ENCODE measurements around the gene HNRNPA2B1. TPM values are rescaled to one million over a fixed set of nuclear protein-coding genes. Genes with fewer than 3 reads are reported as not detected.
"Not testable (repeated sequence)": the region's sequence is repeated elsewhere in the genome, so short reads cannot be mapped to it uniquely, and the experiment has no call there.

HNRNPA2B1 gene
- total RNA-seq, 1 donor from 2014 or later = 240 TPM

GRCh38 chr7:26166684-26167266 is 33.8 kb downstream of the HNRNPA2B1 start:
- no peak for DNase-seq (ENCODE audit: low read depth)

GRCh38 chr7:26165950-26166683 is 34.4 kb downstream of the HNRNPA2B1 start:
- no peak for DNase-seq (ENCODE audit: low read depth)

- not testable (repeated sequence) for DNase-seq (ENCODE audit: low read depth)
Observed at GRCh38 chr7:26163804-26164203, 36.7 kb downstream of the HNRNPA2B1 start.

- peak; percentile 65 for DNase-seq (ENCODE audit: low read depth)
Observed at GRCh38 chr7:26162431-26162830, 38.1 kb downstream of the HNRNPA2B1 start.

- no peak for DNase-seq (ENCODE audit: low read depth)
Observed at GRCh38 chr7:26160896-26161295, 39.6 kb downstream of the HNRNPA2B1 start.

- no peak for DNase-seq (ENCODE audit: low read depth)
Observed at GRCh38 chr7:26159243-26159642, 41.3 kb downstream of the HNRNPA2B1 start.

GRCh38 chr7:26157520-26158105 is 42.9 kb downstream of the HNRNPA2B1 start:
- DNase-seq (ENCODE audit: low read depth) = no peak

- DNase-seq (ENCODE audit: low read depth) = peak; percentile 76
Observed at GRCh38 chr7:26156451-26157420, 43.8 kb downstream of the HNRNPA2B1 start.

- DNase-seq (ENCODE audit: low read depth) = peak; percentile 24
Observed at GRCh38 chr7:26155531-26156375, 44.8 kb downstream of the HNRNPA2B1 start.

- no peak for DNase-seq (ENCODE audit: low read depth)
Observed at GRCh38 chr7:26153823-26154783, 46.4 kb downstream of the HNRNPA2B1 start.

GRCh38 chr7:26153241-26153822 is 47.2 kb downstream of the HNRNPA2B1 start:
- DNase-seq (ENCODE audit: low read depth) = no peak

- DNase-seq (ENCODE audit: low read depth) = not testable (repeated sequence)
Observed at GRCh38 chr7:26152782-26153240, 47.7 kb downstream of the HNRNPA2B1 start.

GRCh38 chr7:26151953-26152781 is 48.4 kb downstream of the HNRNPA2B1 start, which contains the start of gene NFE2L3:
TSS of gene NFE2L3 (plus strand) at chr7:26152198. CDS start at chr7:26152499, 301 bp downstream.
- peak; percentile 60 for DNase-seq (ENCODE audit: low read depth)

GRCh38 chr7:26151650-26151952 is 48.9 kb downstream of the HNRNPA2B1 start:
- DNase-seq (ENCODE audit: low read depth) = no peak

- no peak for DNase-seq (ENCODE audit: low read depth)
Observed at GRCh38 chr7:26151096-26151495, 49.5 kb downstream of the HNRNPA2B1 start.

- DNase-seq (ENCODE audit: low read depth) = no peak
Observed at GRCh38 chr7:26149391-26149977, 51.1 kb downstream of the HNRNPA2B1 start.

- DNase-seq (ENCODE audit: low read depth) = not testable (repeated sequence)
Observed at GRCh38 chr7:26148307-26148700, 52.2 kb downstream of the HNRNPA2B1 start.
